Neutrophil (primary cell): ENCODE results near the gene RNASE12.
A peak's percentile ranks its signal among the peaks of the same experiment; 100 is the strongest.

ENCODE experiments used
- H3K27ac ChIP-seq: fragments of 200-600 bp; sonication (generic); 2 replicates; pipeline ENCODE4 v1.5.1; 2016; ENCODE audit warnings: mild to moderate bottlenecking, moderate library complexity
- H3K27me3 ChIP-seq: fragments of 200-600 bp; sonication (generic); 2 replicates; pipeline ENCODE4 v1.6.0; 2016; ENCODE audit warnings: mild to moderate bottlenecking
- H3K36me3 ChIP-seq: fragments of 200-600 bp; sonication (generic); 2 replicates; pipeline ENCODE4 v1.5.1; 2017
- H3K4me1 ChIP-seq, 2 experiments: fragments of 200-600 bp in 1 of 2; sonication (generic) in 1 of 2; 1 replicate in 1 of 2; 2 replicates in 1 of 2; pipeline versions ENCODE4 v1.5.1 to v1.6.1; 2013 to 2016; ENCODE audit warnings: low read depth in 1 of 2, low read length in 1 of 2, mild to moderate bottlenecking in 1 of 2, moderate library complexity in 1 of 2; ENCODE audit not compliant: control insufficient read depth in 1 of 2, insufficient read depth in 1 of 2
- H3K4me3 ChIP-seq, 2 experiments: fragments of 200-600 bp in 1 of 2; sonication (generic) in 1 of 2; 1 replicate in 1 of 2; 2 replicates in 1 of 2; pipeline ENCODE4 v1.5.1; 2013 to 2016; ENCODE audit warnings: low read depth in 1 of 2, low read length in 1 of 2, mild to moderate bottlenecking in 1 of 2, moderate library complexity in 1 of 2
- H3K9me3 ChIP-seq: fragments of 200-600 bp; sonication (generic); 2 replicates; pipeline ENCODE4 v1.5.1; 2016
- CTCF ChIP-seq: fragments of 200-600 bp; sonication (generic); IDR thresholded peaks from 2 replicates; pipeline ENCODE4 v1.5.1; 2016; ENCODE audit warnings: antibody characterized with exemption

Gene RNASE12, protein sequence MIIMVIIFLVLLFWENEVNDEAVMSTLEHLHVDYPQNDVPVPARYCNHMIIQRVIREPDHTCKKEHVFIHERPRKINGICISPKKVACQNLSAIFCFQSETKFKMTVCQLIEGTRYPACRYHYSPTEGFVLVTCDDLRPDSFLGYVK

GRCh38 chr14:20591235-20591634 is at the start of gene RNASE12:
RNASE12 (minus strand) TSS chr14:20591376; CDS start chr14:20590723, 653 bp downstream.
- no peak for TF ChIP-seq CTCF
- H3K27ac ChIP-seq: no peak within 1 kb of the TSS
- no peak within 1 kb of the TSS for H3K4me3 ChIP-seq
- H3K27me3 ChIP-seq: no peaks in the 10 kb centered on the region
- H3K36me3 ChIP-seq: no peaks in the 10 kb centered on the region
- no peaks in the 10 kb centered on the region for H3K9me3 ChIP-seq
- peaks cover 0 to 11% of the 10 kb centered on the region in 2 experiments for H3K4me1 ChIP-seq

DNA sequence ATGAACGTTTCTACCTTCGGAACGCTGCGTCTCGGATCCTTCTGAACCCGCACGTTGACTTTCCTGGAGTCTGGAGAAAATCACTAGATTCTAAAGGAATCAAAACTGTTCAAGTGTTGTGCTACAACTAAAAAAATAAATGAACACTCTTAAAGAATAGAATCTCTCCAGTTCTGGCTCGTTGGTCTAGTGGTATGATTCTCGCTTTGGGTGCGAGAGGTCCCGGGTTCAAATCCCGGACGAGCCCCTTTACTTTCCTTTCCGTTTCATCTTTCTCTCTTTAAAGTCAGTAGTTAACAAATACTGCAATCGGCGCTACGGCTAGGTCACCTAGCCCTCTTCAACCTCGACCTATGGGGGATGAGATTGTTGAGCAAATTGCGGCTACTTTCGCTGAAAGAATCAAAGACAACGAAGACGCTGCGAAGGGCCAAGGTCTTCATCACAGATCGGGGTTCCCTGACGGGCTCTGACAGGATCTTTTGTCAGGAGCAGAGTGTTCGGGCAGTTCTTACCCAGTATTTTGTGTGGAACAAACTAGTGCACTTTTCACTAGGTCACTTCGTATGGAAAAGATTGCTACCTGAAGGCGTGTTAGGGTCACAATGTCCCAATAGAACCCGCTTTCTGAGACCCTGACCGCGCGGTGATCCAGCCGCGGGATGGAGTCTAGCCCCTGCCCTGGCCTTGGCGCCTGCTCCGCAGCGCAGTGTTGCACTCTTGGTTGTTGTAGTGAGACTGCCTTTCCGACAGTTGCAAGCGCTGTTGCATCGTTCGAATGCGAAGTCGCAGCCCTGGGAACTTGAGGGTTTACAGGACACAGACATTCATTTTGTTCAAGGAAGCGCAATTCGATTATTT is 41.9 kb upstream of the RNASE12 start:
- no peak overlapping the region for H3K27ac ChIP-seq
- no peaks in the 10 kb centered on the region for H3K36me3 ChIP-seq
- peaks cover 100% of the 10 kb centered on the region for H3K27me3 ChIP-seq
- peak overlapping the region; percentile 12 to 14 for H3K4me3 ChIP-seq
- peaks cover 24 to 33% of the 10 kb centered on the region in 2 experiments for H3K4me1 ChIP-seq
- no peak for TF ChIP-seq CTCF
- H3K9me3 ChIP-seq: no peaks in the 10 kb centered on the region

DNA sequence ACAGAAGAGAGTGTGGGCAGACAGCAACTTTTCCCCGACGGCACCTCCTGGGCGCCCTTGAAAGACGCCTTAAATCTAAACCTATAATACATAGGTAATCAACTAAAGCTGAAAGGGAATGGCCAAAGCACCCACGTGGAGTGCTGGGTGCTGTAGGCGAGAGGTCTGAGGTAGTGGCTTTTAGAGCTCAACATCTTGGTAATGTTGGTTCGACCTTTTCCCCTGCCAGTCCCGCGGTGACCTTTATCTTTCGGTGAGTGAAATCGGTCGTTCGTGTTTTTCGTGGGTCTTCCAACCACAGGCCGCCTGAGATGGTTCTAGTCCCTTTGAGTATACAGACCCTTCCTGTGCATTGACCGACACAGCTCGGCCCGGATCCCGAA is 41.3 kb upstream of the RNASE12 start:
- H3K27ac ChIP-seq: no peak overlapping the region
- no peaks in the 10 kb centered on the region for H3K9me3 ChIP-seq
- TF ChIP-seq CTCF: no peak
- H3K36me3 ChIP-seq: no peaks in the 10 kb centered on the region
- peaks cover 24 to 33% of the 10 kb centered on the region in 2 experiments for H3K4me1 ChIP-seq
- peaks cover 100% of the 10 kb centered on the region for H3K27me3 ChIP-seq
- H3K4me3 ChIP-seq: peak overlapping the region; percentile 12 to 14

GRCh38 chr14:20631880-20632389 is 40.8 kb upstream of the RNASE12 start:
- no peaks in the 10 kb centered on the region for H3K9me3 ChIP-seq
- H3K4me3 ChIP-seq: peak overlapping the region in 1 of 2 experiments; percentile 14
- peaks cover 24 to 33% of the 10 kb centered on the region in 2 experiments for H3K4me1 ChIP-seq

More at GRCh38 chr14:20631880-20632389, 40.8 kb upstream of the RNASE12 start:
- Histone ChIP-seq H3K36me3 (no peaks in the 10 kb centered on the region), H3K27me3 (peaks cover 100% of the 10 kb centered on the region), H3K27ac (no peak overlapping the region)
- no peak for TF ChIP-seq CTCF
